ENCODE data around the gene CCDC73.

DNA sequence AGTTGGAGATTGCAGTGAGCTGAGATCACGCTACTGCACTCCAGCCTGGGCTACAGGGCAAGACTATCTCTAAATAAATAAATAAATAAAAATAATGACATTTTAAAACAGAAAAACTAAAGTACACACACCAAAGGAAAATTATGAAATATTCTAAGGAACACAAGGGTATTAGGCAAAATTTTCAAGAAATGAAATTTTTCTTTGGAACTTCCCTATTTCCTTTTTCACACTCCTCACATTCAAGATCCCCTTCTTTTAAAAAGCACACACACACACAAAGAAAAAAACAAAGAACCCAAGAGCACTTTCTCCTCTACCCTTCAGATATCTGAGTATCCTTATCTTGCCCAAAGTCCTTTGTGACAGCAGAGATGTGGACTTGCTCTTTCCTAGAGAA is 92.8 kb downstream of the CCDC73 start:
- TF ChIP-seq, protein P1, sequence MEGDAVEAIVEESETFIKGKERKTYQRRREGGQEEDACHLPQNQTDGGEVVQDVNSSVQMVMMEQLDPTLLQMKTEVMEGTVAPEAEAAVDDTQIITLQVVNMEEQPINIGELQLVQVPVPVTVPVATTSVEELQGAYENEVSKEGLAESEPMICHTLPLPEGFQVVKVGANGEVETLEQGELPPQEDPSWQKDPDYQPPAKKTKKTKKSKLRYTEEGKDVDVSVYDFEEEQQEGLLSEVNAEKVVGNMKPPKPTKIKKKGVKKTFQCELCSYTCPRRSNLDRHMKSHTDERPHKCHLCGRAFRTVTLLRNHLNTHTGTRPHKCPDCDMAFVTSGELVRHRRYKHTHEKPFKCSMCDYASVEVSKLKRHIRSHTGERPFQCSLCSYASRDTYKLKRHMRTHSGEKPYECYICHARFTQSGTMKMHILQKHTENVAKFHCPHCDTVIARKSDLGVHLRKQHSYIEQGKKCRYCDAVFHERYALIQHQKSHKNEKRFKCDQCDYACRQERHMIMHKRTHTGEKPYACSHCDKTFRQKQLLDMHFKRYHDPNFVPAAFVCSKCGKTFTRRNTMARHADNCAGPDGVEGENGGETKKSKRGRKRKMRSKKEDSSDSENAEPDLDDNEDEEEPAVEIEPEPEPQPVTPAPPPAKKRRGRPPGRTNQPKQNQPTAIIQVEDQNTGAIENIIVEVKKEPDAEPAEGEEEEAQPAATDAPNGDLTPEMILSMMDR (IDR thresholded peaks at IDR 0.05) = no peak
- TF ChIP-seq POLR2A (IDR thresholded peaks at IDR 0.05) (no peak), EP300 (IDR thresholded peaks at IDR 0.05) (no peak), POLR2AphosphoS5 (IDR thresholded peaks at IDR 0.05) (no peak)

Data from upper lobe of left lung (tissue), 4 donors.